Naive thymus-derived CD4-positive, alpha-beta T cell (primary cell): Measurements from ENCODE around the gene DDX11. TPM values are rescaled to one million over a fixed set of nuclear protein-coding genes. Genes with fewer than 3 reads are reported as not detected.
"Not testable (repeated sequence)": the region's sequence is repeated elsewhere in the genome, so short reads cannot be mapped to it uniquely, and the experiment has no call there.

Experiments used
- ATAC-seq: fragments of 150-1000 bp; cut with Tn5 transposase; 2 replicates; pipeline ENCODE4 v1.10.0; 2021; ENCODE audit warnings: mild to moderate bottlenecking, moderate library complexity
- CTCF ChIA-PET: fragments of 350-600 bp; sonication (Branson Sonifier 250); formaldehyde crosslinking; loops from one replicate; lab custom pipeline; 2021; ENCODE audit warnings: antibody characterized with exemption; lab: Charles Lee
- POLR2A ChIA-PET: fragments of 350-600 bp; sonication (Branson Sonifier 250); formaldehyde crosslinking; loops from one replicate; lab custom pipeline; 2021; ENCODE audit warnings: antibody characterized with exemption, inconsistent platforms; lab: Charles Lee
- DNase-seq, 9 donors: peaks; one replicate each; pipeline versions ENCODE4 v3.0.0 to v3.0.0-alpha.2; 2020 to 2022; ENCODE audit warnings: mixed read lengths in 1 of 9
- H3K27ac ChIP-seq: one replicate; pipeline ENCODE4 v1.7.0; 2013; ENCODE audit warnings: mild to moderate bottlenecking, low read depth, low read length, moderate library complexity
- H3K27me3 ChIP-seq, 2 donors: one replicate each; pipeline ENCODE4 v1.7.0; 2013; ENCODE audit warnings: low read length in 2 of 2, mild to moderate bottlenecking in 2 of 2, moderate library complexity in 2 of 2; ENCODE audit not compliant: control insufficient read depth in 2 of 2, insufficient read depth in 2 of 2
- H3K36me3 ChIP-seq, 3 experiments: 1 replicate in 2 of 3; 2 replicates in 1 of 3; pipeline ENCODE4 v1.7.0; 2013; ENCODE audit warnings: low read length in 3 of 3, mild to moderate bottlenecking in 3 of 3, moderate library complexity in 1 of 3; ENCODE audit not compliant: insufficient read depth in 3 of 3, control insufficient read depth in 2 of 3
- H3K4me1 ChIP-seq, 2 donors: one replicate each; pipeline ENCODE4 v1.7.0; 2013; ENCODE audit warnings: low read length in 2 of 2, mild to moderate bottlenecking in 2 of 2, moderate library complexity in 1 of 2; ENCODE audit not compliant: control insufficient read depth in 2 of 2, insufficient read depth in 2 of 2
- H3K4me3 ChIP-seq: 2 replicates; pipeline ENCODE4 v1.7.0; 2013; ENCODE audit warnings: mild to moderate bottlenecking, low read length
- H3K9me3 ChIP-seq, 3 experiments: 1 replicate in 2 of 3; 2 replicates in 1 of 3; pipeline ENCODE4 v1.7.0; 2013; ENCODE audit warnings: low read length in 3 of 3; ENCODE audit not compliant: control insufficient read depth in 2 of 3
- H3K27ac Mint-ChIP-seq, 9 donors: one replicate each; pipeline ENCODE4 v1.8.0; 2020 to 2022; ENCODE audit warnings: mixed read lengths in 9 of 9, mild to moderate bottlenecking in 8 of 9, moderate library complexity in 5 of 9, inconsistent platforms in 2 of 9
- H3K27me3 Mint-ChIP-seq, 5 donors: one replicate each; pipeline ENCODE4 v1.8.0; 2021 to 2022; ENCODE audit warnings: mixed read lengths in 5 of 5, mild to moderate bottlenecking in 1 of 5
- H3K36me3 Mint-ChIP-seq, 5 donors: one replicate each; pipeline ENCODE4 v1.8.0; 2020 to 2022; ENCODE audit warnings: mixed read lengths in 5 of 5, mild to moderate bottlenecking in 3 of 5, inconsistent platforms in 1 of 5
- H3K4me1 Mint-ChIP-seq, 7 donors: one replicate each; pipeline ENCODE4 v1.8.0; 2020 to 2022; ENCODE audit warnings: mixed read lengths in 7 of 7, mild to moderate bottlenecking in 3 of 7, inconsistent platforms in 1 of 7
- H3K4me3 Mint-ChIP-seq, 10 donors: one replicate each; pipeline ENCODE4 v1.8.0; 2020 to 2022; ENCODE audit warnings: mild to moderate bottlenecking in 10 of 10, mixed read lengths in 10 of 10, moderate library complexity in 6 of 10, inconsistent platforms in 2 of 10
- H3K9me3 Mint-ChIP-seq, 11 donors: one replicate each; pipeline ENCODE4 v1.8.0; 2020 to 2022; ENCODE audit warnings: mixed read lengths in 11 of 11, mild to moderate bottlenecking in 4 of 11, inconsistent platforms in 1 of 11, moderate library complexity in 1 of 11
- intact Hi-C, 2 donors: fragments of 100-400 bp; cut with micrococcal nuclease; formaldehyde crosslinking; loops; one replicate each; pipeline ENCODE4 v1.15.1; 2023
- polyA plus RNA-seq, 2 donors: library from polyadenylated mRNA; unstranded; fragments of 300-500 nt; fragmentation: Illumina TruSeq; gene quantifications; one replicate each; pipeline ENCODE4 v1.2.3, GENCODE V29; 2021
- total RNA-seq, 6 experiments: library from RNA in 5 of 6; stranded (reverse) in 5 of 6; gene quantifications; 1 replicate in 5 of 6; 2 replicates in 1 of 6; pipeline ENCODE4 v1.2.3 and lab custom pipeline; 2021 to 2026

DDX11 gene
- total and polyA plus RNA-seq, 7 experiments from 2014 or later = 1.5 to 123 (median 49.3) TPM

GRCh38 chr12:31095080-31095860, 21.6 kb downstream of the DDX11 start:
- POLR2A ChIA-PET, H3K9me3 Mint-ChIP-seq, CTCF ChIA-PET, H3K4me1 Mint-ChIP-seq, H3K27ac ChIP-seq, H3K4me1 ChIP-seq, H3K9me3 ChIP-seq, H3K27me3 ChIP-seq, H3K27ac Mint-ChIP-seq, H3K4me3 ChIP-seq, DNase-seq, intact Hi-C loops, H3K4me3 Mint-ChIP-seq, H3K27me3 Mint-ChIP-seq, ATAC-seq: not testable (repeated sequence)
- H3K36me3 Mint-ChIP-seq = peaks cover 0 to 32% (median 6%) of the 10 kb centered on the region in 5 donors
- peaks cover 0 to 11% (median 0%) of the 10 kb centered on the region in 3 experiments for H3K36me3 ChIP-seq

- ATAC-seq, H3K9me3 ChIP-seq, H3K27ac ChIP-seq, H3K4me3 ChIP-seq, DNase-seq, H3K27ac Mint-ChIP-seq, H3K4me1 Mint-ChIP-seq, H3K27me3 Mint-ChIP-seq, H3K4me1 ChIP-seq, POLR2A ChIA-PET, H3K4me3 Mint-ChIP-seq, CTCF ChIA-PET, H3K9me3 Mint-ChIP-seq, intact Hi-C loops, H3K27me3 ChIP-seq: not testable (repeated sequence)
- peaks cover 0 to 11% (median 0%) of the 10 kb centered on the region in 3 experiments for H3K36me3 ChIP-seq
- H3K36me3 Mint-ChIP-seq = peaks cover 0 to 41% (median 6%) of the 10 kb centered on the region in 5 donors
These were observed 22.8 kb downstream of the DDX11 start for GRCh38 chr12:31096251-31097065.

GRCh38 chr12:31097819-31098218, 24.2 kb downstream of the DDX11 start:
- H3K27me3 Mint-ChIP-seq, POLR2A ChIA-PET, CTCF ChIA-PET, ATAC-seq, H3K4me3 Mint-ChIP-seq, H3K9me3 Mint-ChIP-seq, H3K27ac Mint-ChIP-seq, DNase-seq, H3K27ac ChIP-seq, H3K9me3 ChIP-seq, intact Hi-C loops, H3K4me1 ChIP-seq, H3K4me3 ChIP-seq, H3K27me3 ChIP-seq, H3K4me1 Mint-ChIP-seq: not testable (repeated sequence)
- H3K36me3 ChIP-seq = peaks cover 0 to 12% (median 0%) of the 10 kb centered on the region in 3 experiments
- H3K36me3 Mint-ChIP-seq = peaks cover 0 to 44% (median 6%) of the 10 kb centered on the region in 5 donors

GRCh38 chr12:31098363-31098762, 24.7 kb downstream of the DDX11 start:
- POLR2A ChIA-PET, DNase-seq, intact Hi-C loops, CTCF ChIA-PET, ATAC-seq, H3K4me1 ChIP-seq, H3K27ac Mint-ChIP-seq, H3K4me3 ChIP-seq, H3K27ac ChIP-seq, H3K4me3 Mint-ChIP-seq, H3K27me3 ChIP-seq, H3K27me3 Mint-ChIP-seq, H3K9me3 ChIP-seq, H3K4me1 Mint-ChIP-seq, H3K9me3 Mint-ChIP-seq: not testable (repeated sequence)
- H3K36me3 ChIP-seq = peaks cover 0 to 13% (median 0%) of the 10 kb centered on the region in 3 experiments
- peaks cover 0 to 43% (median 6%) of the 10 kb centered on the region in 5 donors for H3K36me3 Mint-ChIP-seq

- H3K4me3 Mint-ChIP-seq, intact Hi-C loops, H3K4me1 ChIP-seq, H3K27me3 ChIP-seq, POLR2A ChIA-PET, DNase-seq, H3K4me3 ChIP-seq, ATAC-seq, H3K4me1 Mint-ChIP-seq, CTCF ChIA-PET, H3K9me3 Mint-ChIP-seq, H3K27me3 Mint-ChIP-seq, H3K27ac ChIP-seq, H3K9me3 ChIP-seq, H3K27ac Mint-ChIP-seq: not testable (repeated sequence)
- peaks cover 0 to 43% (median 6%) of the 10 kb centered on the region in 5 donors for H3K36me3 Mint-ChIP-seq
- peaks cover 0 to 13% (median 0%) of the 10 kb centered on the region in 3 experiments for H3K36me3 ChIP-seq
These were observed 25.1 kb downstream of the DDX11 start for GRCh38 chr12:31098771-31099170.

- DNase-seq, CTCF ChIA-PET, H3K27ac Mint-ChIP-seq: not testable (repeated sequence)
These were observed 25.8 kb downstream of the DDX11 start for GRCh38 chr12:31099434-31099833.

More at GRCh38 chr12:31099434-31099833, 25.8 kb downstream of the DDX11 start:
- peaks cover 0 to 47% (median 6%) of the 10 kb centered on the region in 5 donors for H3K36me3 Mint-ChIP-seq
- H3K4me3 Mint-ChIP-seq, H3K27me3 ChIP-seq, intact Hi-C loops, POLR2A ChIA-PET, H3K4me1 ChIP-seq, H3K27me3 Mint-ChIP-seq, H3K9me3 ChIP-seq, H3K27ac ChIP-seq, H3K4me1 Mint-ChIP-seq, H3K9me3 Mint-ChIP-seq, H3K4me3 ChIP-seq, ATAC-seq: not testable (repeated sequence)
- peaks cover 0 to 13% (median 0%) of the 10 kb centered on the region in 3 experiments for H3K36me3 ChIP-seq
